PFSK-1 (cell line): ENCODE results near the gene SPATA9.

Experiments
- FOXP2 ChIP-seq: optimal IDR thresholded peaks from 2 replicates; pipeline ENCODE3; 2011; ENCODE audit warnings: borderline replicate concordance, control low read depth, inconsistent platforms; ENCODE audit not compliant: insufficient read depth; ENCODE audit errors: extremely low read length, extremely low read depth
- POLR2AphosphoS5 ChIP-seq: IDR thresholded peaks from 2 replicates; pipeline ENCODE4 v1.6.1; 2012; ENCODE audit warnings: low read depth, mild to moderate bottlenecking, control low read depth, low read length, moderate library complexity
- SIN3A ChIP-seq: IDR thresholded peaks from 2 replicates; pipeline ENCODE4 v1.6.1; 2012; ENCODE audit warnings: mild to moderate bottlenecking, low read length, moderate library complexity, borderline replicate concordance; ENCODE audit not compliant: insufficient read depth
- TAF1 ChIP-seq: IDR thresholded peaks from 2 replicates; pipeline ENCODE4 v1.6.1; 2012; ENCODE audit warnings: low read length, control low read depth, borderline replicate concordance; ENCODE audit not compliant: insufficient read depth
- TF ChIP-seq, protein P1 (sequence below), 2 experiments: IDR thresholded peaks; 2 replicates each; pipeline versions ENCODE4 v1.6.1 to v1.8.0; 2011 to 2012; ENCODE audit warnings: low read depth in 2 of 2, low read length in 2 of 2, control low read depth in 1 of 2, inconsistent platforms in 1 of 2, mild to moderate bottlenecking in 1 of 2, moderate library complexity in 1 of 2; ENCODE audit not compliant: insufficient read depth in 1 of 2

Gene SPATA9

DNA sequence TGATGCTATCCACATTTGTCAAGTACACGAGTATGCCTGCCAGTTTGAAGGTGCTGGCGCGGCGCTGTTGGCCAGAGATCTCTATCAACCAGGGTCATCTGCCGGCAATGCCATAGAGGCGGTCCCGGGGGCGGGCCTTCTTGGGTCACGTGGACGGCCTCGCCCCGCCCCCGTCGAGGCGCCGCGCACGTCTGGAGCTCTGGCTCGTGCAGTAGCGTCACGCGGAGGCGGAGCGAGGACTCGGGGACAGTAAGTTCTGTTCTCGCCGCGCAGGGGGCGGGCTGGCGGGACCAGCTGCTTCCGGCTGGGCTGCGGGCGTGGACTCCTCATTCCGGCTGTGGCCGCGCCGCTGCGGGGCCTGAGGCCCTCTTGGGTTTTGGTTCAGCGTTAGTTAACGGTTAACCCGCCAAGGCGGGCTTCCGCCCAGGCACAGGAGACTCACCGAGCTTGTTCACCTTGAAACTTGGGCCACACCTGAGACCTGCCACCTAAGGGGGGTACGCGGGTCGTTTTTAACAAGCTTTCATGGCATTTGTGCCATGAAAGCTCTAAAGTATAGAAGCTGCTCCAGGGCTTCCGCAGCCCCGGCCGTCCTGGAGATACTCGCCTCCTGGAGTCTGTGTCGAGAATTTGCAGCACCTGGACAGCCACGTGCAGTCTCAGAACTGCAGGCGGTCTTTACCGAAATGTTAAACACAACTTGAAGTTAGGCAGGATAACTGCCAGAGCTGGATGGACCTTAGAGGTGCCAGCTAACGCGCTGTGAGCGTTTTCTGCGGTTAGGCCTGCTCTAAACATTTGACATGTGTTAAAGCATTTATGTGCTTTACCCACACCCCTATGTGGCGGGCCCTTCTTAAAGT is 36.0 kb downstream of the SPATA9 start, which contains the start of gene RFESD:
TSS of gene RFESD (plus strand) at position 209 of the 863 bp plus-strand sequence. CDS start 5,495 bp downstream, outside the sequence.
- peak; percentile 66 for TF ChIP-seq POLR2AphosphoS5
- peak; percentile 90 for TF ChIP-seq FOXP2
- TF ChIP-seq SIN3A = no peak
- no peak for TF ChIP-seq TAF1
- TF ChIP-seq, protein P1, sequence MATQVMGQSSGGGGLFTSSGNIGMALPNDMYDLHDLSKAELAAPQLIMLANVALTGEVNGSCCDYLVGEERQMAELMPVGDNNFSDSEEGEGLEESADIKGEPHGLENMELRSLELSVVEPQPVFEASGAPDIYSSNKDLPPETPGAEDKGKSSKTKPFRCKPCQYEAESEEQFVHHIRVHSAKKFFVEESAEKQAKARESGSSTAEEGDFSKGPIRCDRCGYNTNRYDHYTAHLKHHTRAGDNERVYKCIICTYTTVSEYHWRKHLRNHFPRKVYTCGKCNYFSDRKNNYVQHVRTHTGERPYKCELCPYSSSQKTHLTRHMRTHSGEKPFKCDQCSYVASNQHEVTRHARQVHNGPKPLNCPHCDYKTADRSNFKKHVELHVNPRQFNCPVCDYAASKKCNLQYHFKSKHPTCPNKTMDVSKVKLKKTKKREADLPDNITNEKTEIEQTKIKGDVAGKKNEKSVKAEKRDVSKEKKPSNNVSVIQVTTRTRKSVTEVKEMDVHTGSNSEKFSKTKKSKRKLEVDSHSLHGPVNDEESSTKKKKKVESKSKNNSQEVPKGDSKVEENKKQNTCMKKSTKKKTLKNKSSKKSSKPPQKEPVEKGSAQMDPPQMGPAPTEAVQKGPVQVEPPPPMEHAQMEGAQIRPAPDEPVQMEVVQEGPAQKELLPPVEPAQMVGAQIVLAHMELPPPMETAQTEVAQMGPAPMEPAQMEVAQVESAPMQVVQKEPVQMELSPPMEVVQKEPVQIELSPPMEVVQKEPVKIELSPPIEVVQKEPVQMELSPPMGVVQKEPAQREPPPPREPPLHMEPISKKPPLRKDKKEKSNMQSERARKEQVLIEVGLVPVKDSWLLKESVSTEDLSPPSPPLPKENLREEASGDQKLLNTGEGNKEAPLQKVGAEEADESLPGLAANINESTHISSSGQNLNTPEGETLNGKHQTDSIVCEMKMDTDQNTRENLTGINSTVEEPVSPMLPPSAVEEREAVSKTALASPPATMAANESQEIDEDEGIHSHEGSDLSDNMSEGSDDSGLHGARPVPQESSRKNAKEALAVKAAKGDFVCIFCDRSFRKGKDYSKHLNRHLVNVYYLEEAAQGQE (IDR thresholded peaks at IDR 0.05; ENCODE audit: insufficient read depth in 1 of 2, low read depth in 2 of 2, low read length in 2 of 2) = no peak

DNA sequence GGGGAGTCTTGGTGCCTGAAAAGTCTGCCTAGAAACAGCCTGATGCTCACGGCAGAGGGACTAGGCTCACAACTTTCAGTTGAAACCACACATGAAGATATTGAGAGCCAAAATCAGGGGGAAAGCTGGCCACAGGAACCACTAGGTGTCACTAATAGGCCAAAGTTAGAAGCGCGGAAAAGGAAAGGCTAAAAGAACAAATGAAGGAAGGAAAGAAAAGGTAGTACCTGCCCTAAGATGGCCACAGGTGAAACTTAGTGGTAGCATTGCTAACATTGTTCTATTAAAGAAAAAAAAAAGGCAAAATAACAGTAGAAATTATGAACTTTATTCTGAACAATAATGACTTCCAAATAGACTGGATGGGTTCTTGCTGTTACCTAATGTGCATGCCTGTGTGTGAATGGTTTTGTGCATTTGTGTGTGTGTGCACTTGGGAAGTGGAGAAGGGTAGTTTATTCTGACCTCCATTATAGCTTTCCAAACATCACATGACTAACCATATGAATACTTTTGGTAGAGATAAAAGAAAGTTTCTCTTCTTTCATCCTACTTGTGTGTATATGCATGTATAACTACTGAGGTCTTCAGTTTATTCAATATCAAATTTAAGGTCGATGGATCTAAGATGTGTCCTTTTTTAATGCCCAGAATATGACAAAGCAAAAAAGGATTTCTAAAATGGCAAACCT is 38.3 kb downstream of the SPATA9 start:
- no peak for TF ChIP-seq SIN3A
- TF ChIP-seq POLR2AphosphoS5 = no peak
- no peak for TF ChIP-seq TAF1
- TF ChIP-seq, protein P1 (IDR thresholded peaks at IDR 0.05; ENCODE audit: insufficient read depth in 1 of 2, low read depth in 2 of 2, low read length in 2 of 2) = no peak
- TF ChIP-seq FOXP2 = no peak

DNA sequence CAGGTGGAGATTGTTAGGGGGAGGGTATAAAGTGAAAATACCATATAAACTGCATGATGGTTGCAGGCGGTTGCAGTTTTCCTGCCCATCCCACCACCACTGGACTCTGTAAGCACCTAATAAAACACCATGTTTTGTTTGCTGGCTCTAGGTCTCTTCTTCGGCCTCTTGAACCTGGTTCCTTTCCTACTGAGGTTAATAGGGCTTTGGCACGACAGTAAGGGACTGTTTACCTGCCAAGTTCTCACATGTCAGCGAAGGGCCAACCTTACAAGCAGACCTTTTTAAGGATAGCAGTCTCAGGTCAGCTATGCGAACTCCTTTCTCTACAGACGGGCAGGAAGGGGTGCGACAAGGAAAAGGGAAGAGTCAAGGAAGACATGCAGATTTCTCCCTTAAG is 39.6 kb downstream of the SPATA9 start:
- TF ChIP-seq, protein P1 (IDR thresholded peaks at IDR 0.05; ENCODE audit: insufficient read depth in 1 of 2, low read depth in 2 of 2, low read length in 2 of 2) = no peak
- no peak for TF ChIP-seq TAF1
- no peak for TF ChIP-seq SIN3A
- no peak for TF ChIP-seq FOXP2
- no peak for TF ChIP-seq POLR2AphosphoS5

DNA sequence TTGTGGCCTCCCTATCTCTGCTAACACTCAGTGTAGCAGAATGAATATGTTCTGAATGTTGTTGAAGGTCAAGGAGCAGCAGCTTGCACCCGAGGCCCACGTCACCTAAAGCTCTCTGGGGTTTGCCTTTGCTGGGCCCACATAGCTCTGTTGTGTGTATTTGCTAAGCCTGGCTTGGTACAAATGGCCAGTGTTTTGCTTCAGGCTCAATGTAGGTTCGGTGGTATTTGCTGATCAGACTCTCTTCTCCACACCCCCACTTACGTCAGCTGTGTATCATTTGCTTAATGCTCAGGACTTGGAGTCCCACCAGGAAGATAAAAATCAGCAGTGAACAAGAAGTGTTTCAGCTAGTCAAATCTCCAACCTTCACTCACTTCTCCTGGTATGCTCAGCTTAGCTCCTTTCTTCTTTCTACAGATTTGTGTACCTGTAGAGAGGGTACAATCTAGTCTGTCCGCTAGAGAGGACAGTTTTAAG is 41.0 kb downstream of the SPATA9 start:
- no peak for TF ChIP-seq POLR2AphosphoS5
- no peak for TF ChIP-seq TAF1
- TF ChIP-seq, protein P1 (IDR thresholded peaks at IDR 0.05; ENCODE audit: insufficient read depth in 1 of 2, low read depth in 2 of 2, low read length in 2 of 2) = no peak
- TF ChIP-seq FOXP2 = no peak
- no peak for TF ChIP-seq SIN3A
